Kidney (tissue), 14 donors: ENCODE measurements around the gene PRMT3. TPM values are rescaled to one million over a fixed set of nuclear protein-coding genes. Genes with fewer than 3 reads are reported as not detected.

Experiments
- DNase-seq, 5 donors: peaks; one replicate each; pipeline ENCODE4 v3.0.0-alpha.2; 2013 to 2020
- FAIRE-seq: peaks from 2 replicates; lab custom pipeline; 2012; peaks lifted over from hg19 to GRCh38; lab: Jason Lieb, UNC
- H3K27ac ChIP-seq, 2 donors: one replicate each; pipeline ENCODE4 v1.7.0; 2013; ENCODE audit warnings: low read depth in 2 of 2, low read length in 2 of 2, inconsistent platforms in 1 of 2
- H3K27me3 ChIP-seq: one replicate; pipeline ENCODE4 v1.7.1; 2013; ENCODE audit warnings: low read length, inconsistent platforms; ENCODE audit not compliant: control insufficient read depth, insufficient read depth
- H3K36me3 ChIP-seq, 3 donors: one replicate each; pipeline versions ENCODE4 v1.7.0 to v1.7.1; 2013; ENCODE audit warnings: low read length in 3 of 3, control low read depth in 1 of 3, inconsistent platforms in 1 of 3; ENCODE audit not compliant: insufficient read depth in 3 of 3, control insufficient read depth in 2 of 3
- H3K4me1 ChIP-seq, 3 donors: one replicate each; pipeline versions ENCODE4 v1.7.0 to v1.7.1; 2013; ENCODE audit warnings: low read length in 3 of 3, inconsistent platforms in 1 of 3, low read depth in 1 of 3; ENCODE audit not compliant: control insufficient read depth in 2 of 3, insufficient read depth in 2 of 3
- H3K4me3 ChIP-seq, 3 donors: one replicate each; pipeline versions ENCODE4 v1.7.0 to v1.8.1; 2013; ENCODE audit warnings: low read length in 3 of 3, control low read depth in 1 of 3, inconsistent platforms in 1 of 3
- H3K9ac ChIP-seq, 3 donors: one replicate each; pipeline versions ENCODE4 v1.7.0 to v1.7.1; 2013; ENCODE audit warnings: low read length in 3 of 3, control low read depth in 1 of 3, inconsistent platforms in 1 of 3
- H3K9me3 ChIP-seq, 3 donors: one replicate each; pipeline versions ENCODE4 v1.7.0 to v1.7.1; 2013; ENCODE audit warnings: low read length in 3 of 3, control low read depth in 1 of 3, inconsistent platforms in 1 of 3; ENCODE audit not compliant: control insufficient read depth in 2 of 3, insufficient read depth in 1 of 3
- CTCF ChIP-seq: IDR thresholded peaks from 3 replicates; pipeline ENCODE4 v1.5.1; 2012; ENCODE audit warnings: mild to moderate bottlenecking, moderate library complexity, borderline replicate concordance; ENCODE audit not compliant: insufficient read depth; ENCODE audit errors: extremely low read depth
- intact Hi-C: fragments of 100-400 bp; cut with DNase I; formaldehyde crosslinking; loops from one replicate; pipeline ENCODE4 v1.11.1; 2022
- polyA plus RNA-seq: library from polyadenylated mRNA; stranded (reverse); fragments of 350-450 nt; fragmentation: Illumina TruSeq; extraction: RNeasy Lipid Tissue Mini Kit (QIAGEN cat#74804); gene quantifications from one replicate; pipeline ENCODE4 v1.2.3, GENCODE V29; 2014; ENCODE audit warnings: low read depth, low replicate concordance; ENCODE audit not compliant: insufficient read depth
- total RNA-seq: library from RNA; stranded (reverse); fragmentation: NEBNext Ultra II Directional; extraction: Animal tissue kit (Norgen Biotek cat#: 25700); gene quantifications from one replicate; pipeline ENCODE4 v1.2.1, GENCODE V29; 2021
- donor health status: control.
- donor health status: control.
- donor health status: control.
- donor health status: control.
- donor health status: control.
- donor health status: DM: yes; HTN: yes; CAD: no.
- donor health status: Normal renal cell carcinoma (clear cell type).

Gene PRMT3
- total and polyA plus RNA-seq, 2 donors from 2014 or later = 6.8 to 16.0 TPM

- peaks cover 0 to 14% (median 5%) of the 10 kb centered on the region in 3 donors for H3K36me3 ChIP-seq
These were observed 19.8 kb downstream of the PRMT3 start for GRCh38 chr11:20407344-20407743.

GRCh38 chr11:20415432-20415831 is 27.9 kb downstream of the PRMT3 start:
- TF ChIP-seq CTCF = no peak
- H3K27ac ChIP-seq = no peak overlapping the region
- intact Hi-C loops = no loop called here

More at GRCh38 chr11:20407344-20407743, 19.8 kb downstream of the PRMT3 start:
- no peak for TF ChIP-seq CTCF
- intact Hi-C loops = no loop called here
- Histone ChIP-seq H3K27me3 (no peaks in the 10 kb centered on the region), H3K9me3 (no peaks in the 10 kb centered on the region), H3K27ac (no peak overlapping the region), H3K4me3 (no peak overlapping the region), H3K4me1 (no peaks in the 10 kb centered on the region), H3K9ac (no peak overlapping the region)
- no peak for FAIRE-seq
- no peak for DNase-seq

GRCh38 chr11:20417771-20418170 is 30.3 kb downstream of the PRMT3 start:
- Histone ChIP-seq H3K4me3 (no peak overlapping the region), H3K9me3 (no peaks in the 10 kb centered on the region), H3K27me3 (no peaks in the 10 kb centered on the region), H3K27ac (no peak overlapping the region), H3K9ac (no peak overlapping the region), H3K36me3 (peaks cover 0 to 4% (median 0%) of the 10 kb centered on the region in 3 donors), H3K4me1 (no peaks in the 10 kb centered on the region)
- TF ChIP-seq CTCF = no peak
- FAIRE-seq (no peak), DNase-seq (no peak)
- intact Hi-C loops = no loop called here

More at GRCh38 chr11:20415432-20415831, 27.9 kb downstream of the PRMT3 start:
- no peak for DNase-seq
- Histone ChIP-seq H3K27me3 (no peaks in the 10 kb centered on the region), H3K36me3 (no peaks in the 10 kb centered on the region), H3K4me1 (no peaks in the 10 kb centered on the region), H3K9me3 (no peaks in the 10 kb centered on the region), H3K9ac (no peak overlapping the region), H3K4me3 (no peak overlapping the region)
- FAIRE-seq = no peak

- intact Hi-C loops = no loop called here
- Histone ChIP-seq H3K36me3 (peaks cover 0 to 4% (median 0%) of the 10 kb centered on the region in 3 donors), H3K27ac (no peak overlapping the region), H3K9me3 (no peaks in the 10 kb centered on the region), H3K27me3 (no peaks in the 10 kb centered on the region), H3K4me1 (no peaks in the 10 kb centered on the region), H3K9ac (no peak overlapping the region), H3K4me3 (no peak overlapping the region)
- no peak for DNase-seq
- FAIRE-seq = no peak
- no peak for TF ChIP-seq CTCF
These were observed 34.4 kb downstream of the PRMT3 start for GRCh38 chr11:20421946-20422345.
